Testis (tissue), 3 donors: Measurements from ENCODE around the gene GAB2. TPM values are rescaled to one million over a fixed set of nuclear protein-coding genes. Genes with fewer than 3 reads are reported as not detected.

Source experiments
- DNase-seq: peaks from one replicate; pipeline ENCODE4 v3.0.0-alpha.2; 2019
- H3K27ac ChIP-seq, 2 donors: fragments of 200-600 bp; sonication (generic); one replicate each; pipeline ENCODE4 v1.5.1; 2019
- H3K27me3 ChIP-seq: fragments of 200-600 bp; sonication (generic); one replicate; pipeline ENCODE4 v1.5.1; 2019
- H3K36me3 ChIP-seq: fragments of 200-600 bp; sonication (generic); one replicate; pipeline ENCODE4 v1.5.1; 2017; ENCODE audit warnings: low read depth; ENCODE audit errors: missing control alignments
- H3K4me1 ChIP-seq: fragments of 200-600 bp; sonication (generic); one replicate; pipeline ENCODE4 v1.5.1; 2019
- H3K4me3 ChIP-seq, 2 donors: fragments of 200-600 bp; sonication (generic); one replicate each; pipeline ENCODE4 v1.5.1; 2017 to 2019
- H3K9me3 ChIP-seq: fragments of 200-600 bp; sonication (generic); one replicate; pipeline ENCODE4 v1.5.1; 2017
- POLR2A ChIP-seq: fragments of 450-650 bp; IDR thresholded peaks from one replicate; pipeline ENCODE4 v1.6.1; 2017; ENCODE audit warnings: antibody characterized with exemption, mild to moderate bottlenecking, moderate library complexity
- WGBS, 2 donors: methylation state at CpG; one replicate each; pipeline ENCODE4 v1.1.5; 2018; 5-methylcytosine and 5-hydroxymethylcytosine counted together
- intact Hi-C: fragments of 100-400 bp; cut with DNase I; formaldehyde crosslinking; loops from one replicate; pipeline ENCODE4 v1.15.1; 2023; ENCODE audit warnings: low total_unique reads
- polyA plus RNA-seq: library from polyadenylated mRNA; stranded (reverse); fragments of 350-450 nt; fragmentation: Illumina TruSeq; extraction: RNeasy Lipid Tissue Mini Kit (QIAGEN cat#74804); gene quantifications from one replicate; pipeline ENCODE4 v1.2.3, GENCODE V29; 2014; ENCODE audit warnings: low read depth, low replicate concordance; ENCODE audit not compliant: insufficient read depth
- total RNA-seq, 2 donors: library from RNA; depleted of rRNA; stranded (reverse); fragments of >200 nt; gene quantifications; one replicate each; pipeline ENCODE4 v1.2.3, GENCODE V29; 2016
- TF ChIP-seq, protein P1 (sequence below), 3 experiments: fragments of 450-650 bp in 2 of 3; fragments of 200-600 bp in 1 of 3; sonication (generic) in 1 of 3; IDR thresholded peaks; one replicate each; pipeline ENCODE4 v1.5.1; 2016 to 2019; ENCODE audit warnings: antibody characterized with exemption in 3 of 3, mild to moderate bottlenecking in 2 of 3, moderate library complexity in 1 of 3

Gene GAB2
- total and polyA plus RNA-seq, 3 donors from 2014 or later: 9.2 to 14.3 (median 10.9) TPM

DNA sequence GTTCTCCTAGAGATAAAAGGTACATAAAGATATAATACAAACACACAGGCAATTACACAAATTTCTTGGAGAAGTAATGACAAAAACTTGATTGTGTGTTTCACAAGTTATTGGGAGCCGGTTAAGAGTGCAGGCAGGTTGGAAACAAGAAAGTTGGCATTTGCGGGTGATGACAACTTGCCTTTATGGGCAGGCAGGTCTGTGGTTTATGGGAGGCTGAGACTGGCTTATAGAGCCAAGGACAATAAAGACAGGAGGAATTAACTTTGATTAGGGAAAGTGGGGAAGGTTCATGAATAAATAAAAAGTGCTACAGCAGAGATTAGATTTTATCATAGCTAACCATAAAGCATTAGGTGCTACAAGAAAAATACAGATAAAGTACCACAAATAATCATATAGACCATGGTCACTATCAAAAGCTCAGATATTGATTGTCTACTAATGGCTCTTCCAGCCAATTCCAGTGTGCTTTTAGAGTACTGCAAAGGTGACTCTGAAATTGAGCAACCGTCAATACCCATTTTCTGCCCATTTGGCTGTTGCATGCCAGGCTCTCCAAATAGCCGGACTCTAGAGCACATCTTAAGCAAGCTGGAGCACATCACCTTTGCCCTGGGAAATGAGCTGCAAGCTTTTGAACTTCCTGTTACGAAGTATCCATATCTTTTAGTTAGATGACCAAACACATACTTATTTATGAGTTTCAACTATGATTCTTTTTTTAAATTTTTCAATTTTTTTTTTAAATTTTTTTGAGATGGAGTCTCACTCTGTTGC is 33.9 kb upstream of the GAB2 start:
- 94 to 97% methylated on average over 5 of the region's 5 CpGs for WGBS, 2 donors
- no peaks in the 10 kb centered on the region for H3K9me3 ChIP-seq
- H3K27ac ChIP-seq: no peak overlapping the region
- no peaks in the 10 kb centered on the region for H3K36me3 ChIP-seq
- H3K4me3 ChIP-seq: no peak overlapping the region
- intact Hi-C loops: no loop called here
- no peak for TF ChIP-seq POLR2A
- TF ChIP-seq, protein P1, sequence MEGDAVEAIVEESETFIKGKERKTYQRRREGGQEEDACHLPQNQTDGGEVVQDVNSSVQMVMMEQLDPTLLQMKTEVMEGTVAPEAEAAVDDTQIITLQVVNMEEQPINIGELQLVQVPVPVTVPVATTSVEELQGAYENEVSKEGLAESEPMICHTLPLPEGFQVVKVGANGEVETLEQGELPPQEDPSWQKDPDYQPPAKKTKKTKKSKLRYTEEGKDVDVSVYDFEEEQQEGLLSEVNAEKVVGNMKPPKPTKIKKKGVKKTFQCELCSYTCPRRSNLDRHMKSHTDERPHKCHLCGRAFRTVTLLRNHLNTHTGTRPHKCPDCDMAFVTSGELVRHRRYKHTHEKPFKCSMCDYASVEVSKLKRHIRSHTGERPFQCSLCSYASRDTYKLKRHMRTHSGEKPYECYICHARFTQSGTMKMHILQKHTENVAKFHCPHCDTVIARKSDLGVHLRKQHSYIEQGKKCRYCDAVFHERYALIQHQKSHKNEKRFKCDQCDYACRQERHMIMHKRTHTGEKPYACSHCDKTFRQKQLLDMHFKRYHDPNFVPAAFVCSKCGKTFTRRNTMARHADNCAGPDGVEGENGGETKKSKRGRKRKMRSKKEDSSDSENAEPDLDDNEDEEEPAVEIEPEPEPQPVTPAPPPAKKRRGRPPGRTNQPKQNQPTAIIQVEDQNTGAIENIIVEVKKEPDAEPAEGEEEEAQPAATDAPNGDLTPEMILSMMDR (IDR thresholded peaks at IDR 0.05): no peak
- no peak for DNase-seq
- no peaks in the 10 kb centered on the region for H3K4me1 ChIP-seq
- H3K27me3 ChIP-seq: no peaks in the 10 kb centered on the region

DNA sequence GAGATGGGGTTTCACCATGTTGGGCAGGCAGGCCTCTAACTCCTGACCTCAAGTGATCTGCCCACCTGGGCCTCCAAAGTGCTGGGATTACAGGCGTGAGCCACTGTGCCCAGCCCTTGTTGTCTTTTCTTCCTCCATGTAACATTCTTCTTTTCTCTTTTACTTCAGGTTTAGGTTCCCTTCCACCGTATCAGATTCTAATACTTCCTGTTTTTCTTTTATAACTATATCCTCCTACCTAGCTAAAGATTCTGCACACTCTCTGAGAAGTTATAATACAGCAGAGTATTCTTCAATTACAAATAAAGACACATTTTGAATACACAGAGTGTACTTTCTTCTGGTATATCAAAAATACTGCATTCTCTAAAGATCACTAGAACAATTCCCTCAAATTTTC is 33.2 kb upstream of the GAB2 start:
- H3K4me1 ChIP-seq: no peaks in the 10 kb centered on the region
- WGBS, 2 donors: 78 to 94% methylated on average over 2 of the region's 2 CpGs
- intact Hi-C loops: no loop called here

DNA sequence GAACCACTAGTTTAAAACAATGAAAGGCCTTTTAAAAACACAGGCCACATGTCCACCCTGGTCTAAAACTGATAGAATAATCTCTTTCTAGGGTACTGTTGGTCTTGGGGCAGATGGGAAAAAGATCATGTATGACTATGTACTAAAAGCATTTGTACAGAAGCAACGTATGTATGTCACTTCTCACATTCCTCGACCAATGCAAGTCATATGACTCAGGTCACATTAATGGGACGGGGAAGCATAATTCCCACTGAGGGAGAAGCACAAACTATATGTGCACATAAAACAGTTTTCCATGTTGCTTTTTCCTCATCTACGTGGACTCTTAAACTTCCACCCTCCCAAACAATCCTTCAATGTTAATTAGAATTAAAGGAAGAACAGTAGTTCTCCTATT is 32.2 kb upstream of the GAB2 start:
- no peak for DNase-seq
- H3K27ac ChIP-seq: no peak overlapping the region
- H3K36me3 ChIP-seq: no peaks in the 10 kb centered on the region
- H3K27me3 ChIP-seq: no peaks in the 10 kb centered on the region
- no peaks in the 10 kb centered on the region for H3K9me3 ChIP-seq
- no peak overlapping the region for H3K4me3 ChIP-seq
- intact Hi-C loops: no loop called here
- no peaks in the 10 kb centered on the region for H3K4me1 ChIP-seq
- TF ChIP-seq, protein P1 (IDR thresholded peaks at IDR 0.05): no peak
- no peak for TF ChIP-seq POLR2A
- WGBS, 2 donors: 90 to 97% methylated on average over 4 of the region's 4 CpGs

More for the DNA sequence above, 33.2 kb upstream of the GAB2 start:
- Histone ChIP-seq H3K4me3 (no peak overlapping the region), H3K27ac (no peak overlapping the region), H3K36me3 (no peaks in the 10 kb centered on the region), H3K9me3 (no peaks in the 10 kb centered on the region), H3K27me3 (no peaks in the 10 kb centered on the region)
- no peak for TF ChIP-seq POLR2A
- TF ChIP-seq, protein P1 (IDR thresholded peaks at IDR 0.05): no peak
- DNase-seq: no peak

GRCh38 chr11:78446210-78446609 is 28.6 kb upstream of the GAB2 start:
- no peaks in the 10 kb centered on the region for H3K4me1 ChIP-seq
- H3K36me3 ChIP-seq: no peaks in the 10 kb centered on the region
- no peaks in the 10 kb centered on the region for H3K9me3 ChIP-seq
- H3K27me3 ChIP-seq: no peaks in the 10 kb centered on the region
- H3K27ac ChIP-seq: no peak overlapping the region
- no peak overlapping the region for H3K4me3 ChIP-seq
- intact Hi-C loops: no loop called here
- DNase-seq: no peak
- TF ChIP-seq, protein P1 (IDR thresholded peaks at IDR 0.05): no peak
- no peak for TF ChIP-seq POLR2A

GRCh38 chr11:78444726-78445125 is 27.1 kb upstream of the GAB2 start:
- Histone ChIP-seq H3K27ac (no peak overlapping the region), H3K36me3 (no peaks in the 10 kb centered on the region), H3K9me3 (no peaks in the 10 kb centered on the region), H3K4me3 (no peak overlapping the region), H3K4me1 (no peaks in the 10 kb centered on the region), H3K27me3 (no peaks in the 10 kb centered on the region)
- 76 to 91% methylated on average over 1 of the region's 1 CpG for WGBS, 2 donors
- intact Hi-C loops: no loop called here
- DNase-seq: no peak
- TF ChIP-seq, protein P1 (IDR thresholded peaks at IDR 0.05): no peak
- TF ChIP-seq POLR2A: no peak
